Large intestine (tissue), 3 donors: ENCODE results near the gene PACS2. TPM values are rescaled to one million over a fixed set of nuclear protein-coding genes. Genes with fewer than 3 reads are reported as not detected.

Source experiments
- DNase-seq, 2 donors: peaks; one replicate each; pipeline versions ENCODE4 v3.0.0 to v3.0.0-alpha.2; 2013
- H3K27ac ChIP-seq: one replicate; pipeline ENCODE4 v1.5.1; 2013; ENCODE audit warnings: low read length
- H3K27me3 ChIP-seq: 2 replicates; pipeline ENCODE4 v1.6.1; 2013; ENCODE audit warnings: low read length; ENCODE audit not compliant: control insufficient read depth, insufficient read depth
- H3K36me3 ChIP-seq: 2 replicates; pipeline ENCODE4 v1.6.1; 2013; ENCODE audit warnings: low read length; ENCODE audit not compliant: control insufficient read depth, insufficient read depth
- H3K4me1 ChIP-seq: one replicate; pipeline ENCODE4 v1.6.1; 2013; ENCODE audit warnings: low read length; ENCODE audit not compliant: control insufficient read depth, insufficient read depth
- H3K4me3 ChIP-seq: one replicate; pipeline ENCODE4 v1.5.1; 2013; ENCODE audit warnings: low read length
- H3K9me3 ChIP-seq: one replicate; pipeline ENCODE4 v1.6.1; 2013; ENCODE audit warnings: mild to moderate bottlenecking, low read depth, low read length, moderate library complexity; ENCODE audit not compliant: control insufficient read depth
- WGBS: methylation state at CpG from one replicate; pipeline ENCODE4 v1.1.5; 2013; ENCODE audit warnings: low lambda C conversion rate; ENCODE audit not compliant: insufficient coverage; 5-methylcytosine and 5-hydroxymethylcytosine counted together
- polyA plus RNA-seq: library from polyadenylated mRNA; unstranded; fragments of 120-200 nt; gene quantifications from one replicate; pipeline ENCODE4 v1.2.1, GENCODE V29; 2013

The PACS2 gene
- polyA plus RNA-seq, 1 donor: 54.6 TPM

DNA sequence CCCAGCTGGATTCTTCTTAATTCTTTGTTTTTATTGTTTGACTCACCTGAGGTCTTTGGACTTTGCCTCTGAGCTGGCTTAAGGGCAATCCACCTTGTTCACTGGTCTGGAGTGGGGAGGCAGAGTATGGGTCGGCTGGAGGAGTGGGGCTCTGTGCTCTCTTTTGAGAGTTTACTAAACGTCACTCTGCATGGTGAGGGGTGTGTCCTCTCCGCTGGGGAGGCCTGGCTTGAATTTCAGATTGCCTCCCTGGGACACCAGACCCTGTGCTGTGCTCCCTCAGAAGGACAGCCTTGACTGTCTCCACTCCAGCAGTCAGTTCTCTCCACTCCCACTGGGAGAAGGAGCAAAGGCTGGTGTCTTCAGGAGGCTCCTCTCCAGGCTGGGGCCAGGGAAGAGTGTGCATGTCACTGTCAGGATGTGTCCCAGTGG lies 103.2 kb downstream of the PACS2 start:
- WGBS: no CpG with 5 or more reads among the region's 3 CpGs
- DNase-seq: peak; percentile 50 to 75
- H3K9me3 ChIP-seq: no peaks in the 10 kb centered on the region
- H3K27ac ChIP-seq: peak overlapping the region; percentile 44
- H3K4me3 ChIP-seq: no peak overlapping the region
- H3K27me3 ChIP-seq: peaks cover 13% of the 10 kb centered on the region
- peaks cover 2% of the 10 kb centered on the region for H3K36me3 ChIP-seq
- peaks cover 26% of the 10 kb centered on the region for H3K4me1 ChIP-seq

DNA sequence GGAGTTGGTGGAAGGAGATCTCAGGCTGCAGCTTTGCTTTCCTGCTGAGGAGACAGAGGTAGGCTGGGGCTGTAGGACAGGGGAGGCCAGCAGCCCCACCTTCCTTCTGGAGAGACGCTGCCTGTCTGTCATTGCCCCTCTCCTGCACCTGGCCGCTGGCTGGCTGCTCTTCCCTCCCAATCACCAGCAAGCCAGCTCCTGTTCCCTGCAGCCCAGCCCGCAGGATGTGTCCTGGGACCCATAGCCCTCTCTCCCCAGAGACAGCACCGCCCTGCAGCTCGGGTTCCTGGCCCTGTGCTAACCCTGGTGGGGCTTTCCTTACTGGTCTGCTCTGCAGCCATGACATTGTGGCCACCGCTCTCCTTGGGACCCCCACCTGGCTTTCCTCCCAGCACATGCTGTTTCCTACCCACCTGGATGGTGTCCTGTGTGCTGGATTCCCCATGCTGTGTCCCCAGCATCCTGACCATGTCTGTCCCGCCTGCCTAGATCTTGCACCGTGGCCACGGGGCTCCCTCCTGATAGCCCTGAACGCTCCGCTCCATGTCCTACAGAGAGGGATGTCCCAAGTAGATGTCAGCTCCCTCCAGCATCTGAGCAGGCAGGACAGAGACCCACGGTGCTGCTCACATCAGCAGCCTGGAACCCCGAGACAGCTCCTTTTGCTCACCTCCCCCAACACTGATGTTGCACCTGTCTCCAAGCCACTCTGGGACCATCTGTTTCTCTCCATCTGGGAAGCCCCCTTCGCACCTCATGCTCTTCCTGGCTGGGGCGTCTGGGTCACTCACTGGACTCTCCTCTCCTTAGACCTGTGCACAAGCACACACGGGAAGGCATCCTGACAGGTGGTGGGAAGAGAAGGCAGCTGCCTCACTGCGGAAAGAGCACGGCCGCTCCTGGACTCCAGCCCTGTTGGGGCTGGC lies 104.0 kb downstream of the PACS2 start:
- no CpG with 5 or more reads among the region's 19 CpGs for WGBS
- H3K4me1 ChIP-seq: peaks cover 26% of the 10 kb centered on the region
- H3K27ac ChIP-seq: peak overlapping the region; percentile 44

DNA sequence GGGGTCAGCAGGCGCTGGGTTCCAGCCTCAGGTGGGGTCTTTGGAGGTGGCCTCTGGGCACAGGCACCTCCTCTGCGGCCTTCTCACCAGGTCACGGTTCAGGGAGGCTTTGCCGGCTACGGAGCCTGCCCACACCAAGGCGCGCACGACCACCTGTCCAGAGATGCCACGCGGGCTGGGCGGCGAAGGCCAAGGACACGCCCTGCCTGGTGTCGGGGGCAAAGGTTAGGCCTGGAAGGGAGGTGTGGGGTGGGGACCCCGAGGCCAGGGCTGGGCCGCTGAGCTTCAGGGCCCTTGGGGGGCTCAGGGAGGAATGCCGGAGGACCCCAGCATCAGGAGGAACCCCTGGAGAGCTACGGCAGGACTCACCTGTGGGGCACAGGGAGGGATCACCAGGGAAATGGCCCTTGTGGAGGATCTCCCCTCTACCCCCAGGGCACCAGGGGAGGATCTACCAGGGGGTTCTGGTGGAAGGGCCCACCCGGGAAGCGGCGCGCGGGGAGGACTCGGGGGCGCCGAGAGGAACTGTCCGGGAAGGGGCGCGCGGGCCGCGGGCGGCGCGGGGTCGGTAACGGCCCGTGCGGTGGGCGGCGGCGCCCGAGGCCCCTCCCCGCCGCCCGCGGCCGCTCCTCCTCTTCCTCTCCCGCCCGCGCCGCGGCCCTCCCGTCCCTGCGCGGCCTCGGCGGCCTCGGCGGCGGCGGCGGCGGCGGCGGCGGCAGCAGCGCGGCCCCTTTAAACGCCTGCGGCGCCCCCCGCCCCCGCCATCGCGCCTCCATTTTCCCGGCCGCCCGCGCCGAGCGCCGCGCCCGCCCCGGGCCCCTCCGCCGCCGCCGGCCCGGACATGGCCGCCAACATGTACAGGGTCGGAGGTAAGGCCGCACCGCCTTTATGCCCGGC lies 104.9 kb downstream of the PACS2 start, which contains the start of gene MTA1:
MTA1 (plus strand) TSS at position 633 of the 897 bp plus-strand sequence; CDS start at position 842, 209 bp downstream.
- peaks cover 5% of the 10 kb centered on the region for H3K36me3 ChIP-seq
- DNase-seq: peak in 1 of 2 donors; percentile 61
- no peaks in the 10 kb centered on the region for H3K9me3 ChIP-seq
- peaks cover 26% of the 10 kb centered on the region for H3K4me1 ChIP-seq
- no CpG with 5 or more reads among the region's 96 CpGs for WGBS
- H3K27me3 ChIP-seq: no peaks in the 10 kb centered on the region
- H3K27ac ChIP-seq: peak within 1 kb of the TSS; percentile 38
- H3K4me3 ChIP-seq: peak within 1 kb of the TSS; percentile 77

More for the DNA sequence above, 104.0 kb downstream of the PACS2 start:
- no peaks in the 10 kb centered on the region for H3K9me3 ChIP-seq
- DNase-seq: peak in 1 of 2 donors; percentile 51
- H3K36me3 ChIP-seq: peaks cover 2% of the 10 kb centered on the region
- H3K4me3 ChIP-seq: peak overlapping the region; percentile 74
- H3K27me3 ChIP-seq: peaks cover 6% of the 10 kb centered on the region

DNA sequence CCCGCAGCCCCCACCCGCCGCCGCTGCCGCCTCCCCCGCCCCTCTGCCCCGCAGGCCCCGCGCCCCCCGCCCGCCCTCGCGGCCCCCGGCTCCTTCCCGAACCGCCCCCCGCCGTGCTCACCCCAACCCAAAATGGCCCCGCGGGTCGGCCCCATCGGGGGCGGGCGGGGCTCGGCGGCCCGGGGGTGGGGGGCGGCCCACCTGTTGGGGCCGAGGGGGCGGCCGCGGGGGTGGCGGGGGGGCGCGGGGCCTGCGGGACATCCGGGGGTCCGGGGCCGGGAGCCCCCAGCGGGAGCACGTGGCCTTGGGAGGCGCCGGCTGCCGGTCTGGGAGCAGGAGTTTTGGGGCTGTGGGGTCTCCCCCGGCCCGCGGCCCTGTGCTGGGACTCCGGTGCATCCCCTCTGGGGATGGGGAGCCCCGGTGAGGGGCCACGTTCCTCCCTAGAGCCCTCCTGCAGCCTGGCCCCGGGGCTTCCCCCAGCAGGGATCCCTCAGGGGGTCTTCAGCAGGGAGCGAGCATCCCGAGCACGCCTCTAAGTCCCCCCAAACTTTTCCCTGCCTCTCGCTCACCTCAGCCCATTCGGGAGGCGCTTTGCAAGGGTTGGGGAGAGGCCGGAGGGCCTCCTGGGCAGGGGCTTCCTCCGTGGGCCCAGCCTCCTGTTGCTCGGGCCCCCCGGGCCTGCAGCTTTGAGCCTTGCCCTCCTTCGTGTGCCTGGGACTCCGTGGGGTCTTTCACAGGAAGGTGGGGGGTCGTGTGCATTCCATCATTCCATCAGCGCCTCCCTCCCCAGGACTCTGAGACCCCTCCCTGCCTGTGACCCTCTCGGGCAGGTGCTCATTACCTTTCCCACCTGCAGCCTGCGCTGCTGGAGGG lies 105.8 kb downstream of the PACS2 start:
- H3K27me3 ChIP-seq: no peaks in the 10 kb centered on the region
- peaks cover 10% of the 10 kb centered on the region for H3K36me3 ChIP-seq
- DNase-seq: no peak
- no peaks in the 10 kb centered on the region for H3K9me3 ChIP-seq
- H3K4me3 ChIP-seq: peak overlapping the region; percentile 77
- no CpG with 5 or more reads among the region's 67 CpGs for WGBS
- H3K27ac ChIP-seq: no peak overlapping the region
- H3K4me1 ChIP-seq: peaks cover 26% of the 10 kb centered on the region

DNA sequence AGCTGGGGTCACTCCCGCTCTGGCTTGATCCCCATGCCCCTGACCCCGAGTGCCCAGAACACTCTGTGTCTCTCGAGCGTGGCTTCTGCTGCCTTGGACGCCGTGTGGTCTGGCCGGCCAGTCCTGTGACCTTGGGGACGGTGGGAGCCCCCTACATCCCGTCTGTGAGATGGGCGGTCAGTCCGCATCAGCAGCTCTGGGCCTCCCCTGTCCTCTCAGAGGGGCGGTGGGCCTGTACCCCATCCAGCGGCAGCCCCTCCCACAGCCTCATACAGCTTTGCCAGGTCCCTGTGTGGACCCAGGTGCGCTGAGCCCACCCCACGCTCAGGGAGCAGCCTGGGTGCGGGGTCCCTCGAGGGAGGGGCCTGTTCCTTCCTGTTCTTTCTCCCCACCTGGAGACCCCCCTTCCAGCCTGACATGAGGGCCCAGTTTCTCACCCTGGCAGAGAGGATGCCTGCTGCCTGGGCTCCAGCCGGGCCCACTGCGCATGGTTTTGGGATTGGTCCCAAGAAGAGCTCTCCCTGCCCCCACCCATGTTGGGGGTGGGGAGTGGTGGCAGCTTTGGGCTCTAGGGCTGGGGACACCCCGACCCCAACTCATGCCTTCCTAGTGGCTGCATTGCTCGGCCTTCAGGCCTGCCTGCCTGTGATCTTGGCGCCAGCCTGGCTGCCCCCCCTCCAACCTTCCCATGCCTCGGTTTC lies 106.6 kb downstream of the PACS2 start:
- peaks cover 26% of the 10 kb centered on the region for H3K4me1 ChIP-seq
- peaks cover 13% of the 10 kb centered on the region for H3K36me3 ChIP-seq
- DNase-seq: no peak
- H3K4me3 ChIP-seq: peak overlapping the region; percentile 77
- H3K27ac ChIP-seq: no peak overlapping the region
- no peaks in the 10 kb centered on the region for H3K9me3 ChIP-seq
- WGBS: no CpG with 5 or more reads among the region's 23 CpGs
- no peaks in the 10 kb centered on the region for H3K27me3 ChIP-seq

GRCh38 chr14:105421723-105422615 lies 107.4 kb downstream of the PACS2 start:
- Histone ChIP-seq H3K4me1 (peaks cover 26% of the 10 kb centered on the region), H3K9me3 (no peaks in the 10 kb centered on the region), H3K36me3 (peaks cover 19% of the 10 kb centered on the region), H3K4me3 (no peak overlapping the region), H3K27me3 (no peaks in the 10 kb centered on the region), H3K27ac (no peak overlapping the region)
- WGBS: no CpG with 5 or more reads among the region's 32 CpGs
- DNase-seq: no peak

GRCh38 chr14:105422695-105423487 lies 108.3 kb downstream of the PACS2 start:
- Histone ChIP-seq H3K9me3 (no peaks in the 10 kb centered on the region), H3K4me1 (peaks cover 22% of the 10 kb centered on the region), H3K27me3 (no peaks in the 10 kb centered on the region), H3K36me3 (peaks cover 21% of the 10 kb centered on the region), H3K4me3 (no peak overlapping the region), H3K27ac (no peak overlapping the region)
- 100% methylated on average over 1 of the region's 21 CpGs for WGBS
- no peak for DNase-seq

DNA sequence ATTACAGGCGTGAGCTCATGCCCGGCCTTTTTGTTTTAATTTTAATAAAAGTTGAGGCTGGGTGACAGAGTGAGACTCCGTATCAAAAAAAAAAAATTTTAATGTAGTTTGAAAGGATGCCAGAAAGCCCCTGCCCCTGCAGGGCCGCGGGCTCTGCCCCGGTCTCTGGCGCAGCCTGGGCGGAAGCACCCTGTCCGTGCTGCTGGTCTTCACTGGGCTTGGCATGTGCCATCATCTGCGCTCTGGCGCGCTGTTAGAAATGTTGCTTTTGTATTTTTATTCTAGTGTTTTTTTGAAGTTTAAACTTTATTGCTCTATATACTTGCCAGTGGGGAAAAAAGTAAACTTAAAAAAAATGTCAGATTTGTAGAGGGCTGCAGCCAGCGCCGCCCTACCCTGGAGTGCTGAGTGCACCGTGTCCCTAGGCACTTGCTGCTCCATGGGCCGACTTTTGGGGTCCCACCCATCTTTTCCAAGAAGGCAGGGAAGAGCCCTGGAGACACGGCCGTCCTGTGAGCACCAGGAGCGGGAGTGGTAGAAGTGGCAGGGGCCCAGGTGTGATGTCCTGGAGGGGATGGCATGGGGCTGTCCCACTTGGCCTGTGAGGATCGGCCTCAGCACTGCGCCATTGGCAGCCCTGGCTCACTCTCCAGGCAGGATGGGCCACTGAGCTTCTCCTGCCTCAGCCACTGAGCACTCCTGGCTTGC lies 109.1 kb downstream of the PACS2 start:
- peaks cover 15% of the 10 kb centered on the region for H3K4me1 ChIP-seq
- no peaks in the 10 kb centered on the region for H3K27me3 ChIP-seq
- no peaks in the 10 kb centered on the region for H3K9me3 ChIP-seq
- no peak overlapping the region for H3K27ac ChIP-seq
- DNase-seq: no peak
- no peak overlapping the region for H3K4me3 ChIP-seq
- WGBS: 100% methylated on average over 2 of the region's 21 CpGs
- H3K36me3 ChIP-seq: peaks cover 23% of the 10 kb centered on the region
